Stimulated activated CD8-positive, alpha-beta memory T cell treated with anti-CD3 and anti-CD28 coated beads, Interleukin-15, amount 100 ng/mL, for 4 hours (primary cell): ENCODE measurements around the gene TMEM175.
"Not testable (repeated sequence)": the region's sequence is repeated elsewhere in the genome, so short reads cannot be mapped to it uniquely, and the experiment has no call there.

Experiments
- DNase-seq, 2 donors: peaks; one replicate each; pipeline ENCODE4 v3.0.0-alpha.2; 2020; ENCODE audit warnings: low read depth in 2 of 2

TMEM175 gene

DNA sequence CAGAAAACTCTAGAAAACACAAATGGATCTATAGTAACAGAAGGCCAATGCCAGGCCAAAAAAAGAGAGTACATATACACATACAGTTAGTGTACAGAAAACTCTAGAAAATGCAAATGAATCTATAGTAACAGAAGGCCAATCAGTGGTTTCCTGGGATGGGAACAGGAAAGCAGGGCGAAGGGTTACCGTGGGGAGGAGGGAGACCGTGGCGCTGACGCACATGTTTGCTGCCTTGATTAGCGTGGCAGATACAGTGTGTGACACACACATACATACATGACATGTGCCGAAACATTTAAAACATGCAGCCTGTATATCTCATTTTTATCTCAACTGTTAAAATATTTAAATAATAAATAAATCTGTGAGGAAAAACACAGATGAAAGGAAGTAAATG is 14.8 kb upstream of the TMEM175 start:
- DNase-seq = no peak

DNA sequence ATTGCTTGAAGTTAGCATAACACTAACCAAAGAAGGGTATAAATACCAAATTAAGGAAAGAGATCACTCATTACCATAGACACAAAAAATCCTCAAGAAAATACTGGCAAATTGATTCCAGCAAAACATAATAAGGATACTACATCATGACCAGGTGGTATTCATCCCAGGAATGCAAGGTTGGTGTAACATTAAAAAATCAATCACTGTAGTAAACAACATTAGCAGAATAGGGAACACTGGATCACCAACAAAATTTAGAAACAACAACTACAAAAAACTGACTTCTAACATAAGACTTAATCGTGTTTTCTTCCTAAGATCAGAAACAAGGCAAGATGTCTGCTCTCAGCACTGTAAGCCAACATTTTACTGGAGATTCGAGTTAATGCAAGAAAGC is 14.3 kb upstream of the TMEM175 start:
- no peak for DNase-seq

DNA sequence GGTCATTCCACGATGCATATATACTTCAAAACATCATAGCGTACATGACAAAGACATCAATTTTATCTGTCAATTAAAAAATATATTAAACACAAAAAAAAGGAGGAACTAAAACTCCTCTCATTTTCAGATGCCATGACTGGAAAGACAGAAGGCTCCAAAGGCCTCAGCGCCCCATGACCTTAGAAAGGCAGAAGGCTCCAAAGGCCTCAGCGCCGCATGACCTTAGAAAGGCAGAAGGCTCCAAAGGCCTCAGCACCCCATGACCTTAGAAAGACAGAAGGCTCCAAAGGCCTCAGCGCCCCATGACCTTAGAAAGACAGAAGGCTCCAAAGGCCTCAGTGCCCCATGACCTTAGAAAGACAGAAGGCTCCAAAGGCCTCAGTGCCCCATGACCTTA is 13.7 kb upstream of the TMEM175 start:
- not testable (repeated sequence) for DNase-seq

DNA sequence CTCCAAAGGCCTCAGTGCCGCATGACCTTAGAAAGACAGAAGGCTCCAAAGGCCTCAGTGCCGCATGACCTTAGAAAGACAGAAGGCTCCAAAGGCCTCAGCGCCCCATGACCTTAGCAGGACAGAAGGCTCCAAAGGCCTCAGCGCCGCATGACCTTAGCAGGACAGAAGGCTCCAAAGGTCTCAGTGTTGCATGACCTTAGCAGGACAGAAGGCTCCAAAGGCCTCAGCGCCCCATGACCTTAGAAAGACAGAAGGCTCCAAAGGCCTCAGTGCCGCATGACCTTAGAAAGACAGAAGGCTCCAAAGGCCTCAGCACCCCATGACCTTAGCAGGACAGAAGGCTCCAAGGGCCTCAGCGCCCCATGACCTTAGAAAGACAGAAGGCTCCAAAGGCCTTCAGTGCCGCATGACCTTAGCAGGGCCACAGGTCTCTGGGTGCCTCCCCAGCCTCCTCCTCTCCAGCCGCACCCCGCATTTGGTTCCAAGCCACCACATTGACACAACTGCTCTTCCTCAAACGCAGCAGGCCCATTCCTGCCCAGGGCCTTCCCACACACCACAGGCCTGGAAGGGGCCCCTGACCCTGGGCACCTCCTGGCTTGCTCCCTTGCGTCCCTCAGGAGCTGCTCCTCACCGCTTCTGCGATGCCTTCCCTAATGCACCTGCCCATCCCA is 13.1 kb upstream of the TMEM175 start:
- DNase-seq = not testable (repeated sequence)

DNA sequence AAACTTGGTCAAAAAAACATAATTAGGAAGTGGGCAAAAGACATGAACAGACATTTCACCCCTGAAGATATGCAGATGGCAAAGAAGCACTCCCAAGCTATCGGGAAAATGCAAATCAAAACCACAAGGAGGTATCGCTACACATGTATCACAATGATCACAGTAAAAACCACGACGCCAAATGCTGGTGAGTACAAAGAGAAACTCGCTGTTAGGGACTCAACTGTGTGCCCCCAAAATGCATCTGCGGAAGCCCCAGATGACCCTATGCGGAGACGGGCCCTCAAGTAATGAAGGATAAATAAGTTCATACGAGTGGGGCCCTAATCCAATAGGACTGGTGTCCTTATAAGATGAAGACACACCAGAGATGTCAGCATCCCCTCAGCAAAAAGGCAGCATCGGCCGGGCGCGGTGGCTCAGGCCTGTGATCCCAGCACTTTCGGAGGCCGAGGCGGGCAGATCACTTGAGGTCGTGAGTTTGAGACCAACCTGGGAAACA is 10.4 kb upstream of the TMEM175 start:
- DNase-seq = no peak

DNA sequence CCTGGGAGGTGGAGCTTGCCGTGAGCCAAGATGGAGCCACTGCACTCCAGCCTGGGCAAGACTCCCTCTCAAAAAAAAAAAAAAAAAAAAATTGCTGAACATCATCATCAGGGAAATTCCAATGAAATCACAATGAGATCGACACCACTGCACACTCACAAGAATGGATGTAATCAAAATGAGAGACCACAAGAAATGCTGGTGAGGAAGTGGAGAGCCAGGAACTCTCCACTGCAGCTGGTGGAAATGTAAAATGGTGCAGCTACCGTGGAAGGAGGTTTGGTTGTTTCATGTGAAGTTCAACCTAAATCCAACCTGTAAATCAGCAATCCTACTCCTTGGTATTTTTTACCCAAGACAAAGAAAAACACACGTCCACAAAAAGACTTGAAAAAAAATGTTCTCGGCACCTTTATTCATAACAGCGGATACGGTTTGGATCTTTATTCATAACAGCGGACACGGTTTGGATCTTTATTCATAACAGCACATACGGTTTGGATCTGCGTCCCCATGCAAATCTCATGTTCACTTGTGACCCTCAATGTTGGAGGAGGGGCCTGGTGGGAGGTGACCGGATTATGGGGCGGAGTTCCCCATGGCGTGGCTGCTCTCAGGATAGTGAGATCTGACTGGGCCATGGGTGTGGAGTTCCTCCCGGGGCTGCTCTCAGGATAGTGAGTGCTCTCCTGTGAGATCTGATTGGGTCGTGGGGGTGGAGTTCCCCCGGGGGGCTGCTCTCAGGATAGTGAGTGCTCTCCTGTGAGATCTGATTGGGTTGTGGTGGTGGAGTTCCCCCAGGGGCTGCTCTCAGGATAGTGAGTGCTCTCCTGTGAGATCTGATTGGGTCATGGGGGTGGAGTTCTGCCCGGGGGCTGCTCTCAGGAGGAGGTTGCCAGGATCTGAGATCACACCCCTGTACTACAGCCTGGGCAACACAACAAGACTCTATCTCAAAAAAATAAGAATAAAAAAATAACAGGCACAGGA is 7.9 kb upstream of the TMEM175 start:
- no peak for DNase-seq

DNA sequence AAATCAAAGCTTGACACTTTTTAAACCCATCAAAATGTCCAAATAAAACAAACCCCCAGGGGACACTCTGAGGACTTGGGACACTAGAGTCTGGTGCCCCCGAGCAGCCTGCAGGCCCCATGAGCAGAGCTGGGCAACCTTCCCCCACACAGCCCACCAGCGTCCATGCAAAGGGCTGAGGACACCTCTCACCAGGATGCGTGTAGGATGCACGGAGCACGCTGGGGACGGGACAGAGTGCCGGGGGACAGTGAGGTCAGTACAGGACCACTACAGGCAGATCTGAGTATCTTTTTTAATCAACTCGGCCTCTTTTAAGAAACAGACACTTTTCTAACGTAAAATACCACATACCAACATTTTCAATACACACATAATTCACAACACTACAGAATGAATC is 7.1 kb upstream of the TMEM175 start:
- no peak for DNase-seq

DNA sequence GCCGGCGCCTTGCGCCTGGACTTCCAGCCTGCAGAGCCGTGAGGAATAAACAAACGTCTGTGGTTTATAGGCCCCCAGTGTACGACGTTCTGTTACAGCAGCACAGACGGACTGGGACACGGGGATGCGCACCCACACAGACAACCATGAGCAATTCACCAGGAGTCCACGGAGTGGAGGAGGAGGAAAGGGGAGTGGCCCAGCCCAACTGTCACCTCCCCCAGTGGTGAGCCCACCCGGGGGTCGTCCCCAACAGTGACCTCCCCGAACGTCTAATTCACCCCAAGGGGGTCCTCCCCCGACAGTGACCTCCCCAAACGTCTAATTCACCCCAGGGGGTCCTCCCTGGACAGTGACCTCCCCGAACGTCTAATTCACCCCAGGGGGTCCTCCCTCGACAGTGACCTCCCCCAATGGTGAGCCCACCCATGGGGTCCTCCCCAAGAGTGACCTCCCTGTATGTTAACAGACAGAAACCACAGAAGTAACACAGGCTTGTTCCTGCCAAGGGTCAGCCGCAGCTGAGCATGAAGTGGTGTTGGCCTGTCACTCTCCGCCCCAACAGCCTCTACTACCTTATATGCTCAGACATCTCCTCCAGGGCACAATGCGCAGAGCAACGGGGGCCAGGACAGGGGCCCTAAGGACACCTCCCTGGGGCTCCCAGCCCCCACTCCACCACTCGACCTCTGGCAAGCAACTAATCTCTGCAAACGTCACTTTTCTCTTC is 6.3 kb upstream of the TMEM175 start:
- no peak for DNase-seq

DNA sequence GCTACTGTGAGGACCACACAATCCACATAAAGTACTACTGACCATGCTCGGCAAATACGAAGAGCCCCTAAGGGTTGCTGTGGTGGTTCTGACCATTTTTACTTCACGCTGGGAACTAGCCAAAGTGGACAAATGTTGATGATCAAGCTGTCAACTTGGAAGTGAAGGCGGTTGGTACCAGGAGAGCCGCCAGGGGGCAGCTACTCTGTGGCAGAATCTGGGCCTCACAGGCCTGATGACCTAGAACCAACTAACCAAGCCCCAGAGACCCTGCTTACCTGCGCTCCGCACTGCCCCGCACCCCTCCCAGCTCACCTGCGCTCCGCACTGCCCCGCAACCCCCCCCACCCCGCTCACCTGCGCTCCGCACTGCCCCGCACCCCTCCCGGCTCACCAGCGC is 5.7 kb upstream of the TMEM175 start:
- no peak for DNase-seq

DNA sequence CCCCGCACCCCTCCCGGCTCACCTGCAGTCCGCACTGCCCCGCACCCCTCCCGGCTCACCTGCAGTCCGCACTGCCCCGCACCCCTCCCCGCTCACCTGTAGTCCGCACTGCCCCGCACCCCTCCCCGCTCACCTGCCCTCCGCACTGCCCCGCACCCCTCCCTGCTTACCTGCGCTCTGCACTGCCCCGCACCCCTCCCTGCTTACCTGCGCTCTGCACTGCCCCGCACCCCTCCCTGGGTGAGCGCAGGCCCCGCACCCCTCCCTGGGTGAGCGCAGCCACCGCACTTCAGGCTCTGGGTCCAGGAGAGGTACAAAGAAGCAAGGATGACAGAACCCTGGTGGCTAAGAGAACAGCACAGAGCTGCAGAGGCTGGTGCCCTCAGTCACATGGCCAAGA is 4.7 kb upstream of the TMEM175 start:
- DNase-seq = not testable (repeated sequence)

DNA sequence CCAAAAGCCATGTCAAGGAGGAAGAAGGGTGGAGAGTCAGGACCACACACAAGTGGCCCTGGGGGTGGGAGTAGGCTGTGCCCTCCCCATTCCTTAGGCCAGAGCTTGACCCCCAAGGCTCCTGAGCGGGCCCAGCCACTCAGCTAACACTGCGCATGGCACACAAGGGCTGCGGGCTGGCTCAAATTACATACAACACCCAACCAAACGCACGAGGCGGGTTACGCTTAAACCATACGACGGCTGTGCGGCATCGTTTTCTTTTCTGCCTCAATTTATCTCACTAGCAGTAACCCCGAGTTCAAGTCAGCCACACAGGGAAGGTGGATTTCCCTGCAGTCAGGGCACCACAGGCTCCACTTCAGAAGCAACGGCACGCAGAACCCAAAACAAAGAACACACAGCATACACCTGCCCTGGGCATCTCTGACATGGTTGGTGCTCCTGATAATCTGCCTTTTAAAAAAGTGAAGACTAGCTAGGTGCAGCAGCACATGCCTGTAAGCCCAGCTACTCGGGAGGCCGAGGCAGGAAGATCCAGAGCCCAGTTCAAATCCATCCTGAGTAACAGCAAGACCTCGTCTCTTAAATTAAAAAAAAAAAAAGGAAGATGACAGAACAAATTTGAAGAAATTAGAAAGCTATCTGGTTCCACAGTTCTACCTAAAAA is 3.0 kb upstream of the TMEM175 start:
- no peak for DNase-seq

DNA sequence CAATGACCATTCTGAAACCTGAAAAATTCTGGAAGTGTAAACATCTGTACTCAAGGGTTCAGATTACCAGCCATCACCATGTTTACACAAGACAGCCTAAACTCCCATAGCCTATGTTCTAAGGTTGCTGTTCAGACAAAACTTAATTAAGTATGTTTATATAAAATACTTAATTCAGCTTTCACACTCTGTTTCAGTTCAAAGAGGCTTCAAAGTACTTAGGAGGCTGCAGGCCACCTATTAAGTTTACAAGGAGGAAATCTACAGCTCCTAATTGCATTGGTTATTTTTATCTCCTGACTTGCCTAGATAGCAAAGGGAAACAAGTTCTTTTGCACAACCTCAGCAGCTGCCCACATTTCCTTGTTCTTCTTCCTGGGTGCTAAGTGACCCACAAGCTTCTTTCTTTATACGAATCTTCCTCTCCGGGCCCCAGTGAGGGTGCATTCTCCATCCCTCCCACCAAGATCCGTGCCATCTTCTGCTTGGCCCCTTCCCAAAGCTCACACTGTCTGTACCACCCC is 2.2 kb upstream of the TMEM175 start:
- no peak for DNase-seq

DNA sequence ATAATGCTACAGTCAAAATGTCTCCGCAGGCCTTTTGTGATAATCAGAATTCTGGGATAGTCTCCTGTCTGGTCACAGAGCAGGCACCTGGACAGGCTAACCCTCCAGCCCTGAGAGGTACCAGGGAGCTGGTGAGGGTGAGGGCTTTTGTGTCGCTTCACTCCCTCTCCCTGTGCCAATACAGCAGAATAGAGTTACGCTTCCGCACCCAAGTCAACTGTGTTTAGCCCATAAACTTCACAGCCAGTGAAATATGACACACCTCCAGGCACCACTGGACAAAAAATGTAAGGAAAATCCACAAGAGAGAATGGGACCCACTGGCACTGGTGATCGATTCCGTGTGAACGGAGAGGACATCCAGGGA is 1.4 kb upstream of the TMEM175 start:
- no peak for DNase-seq

DNA sequence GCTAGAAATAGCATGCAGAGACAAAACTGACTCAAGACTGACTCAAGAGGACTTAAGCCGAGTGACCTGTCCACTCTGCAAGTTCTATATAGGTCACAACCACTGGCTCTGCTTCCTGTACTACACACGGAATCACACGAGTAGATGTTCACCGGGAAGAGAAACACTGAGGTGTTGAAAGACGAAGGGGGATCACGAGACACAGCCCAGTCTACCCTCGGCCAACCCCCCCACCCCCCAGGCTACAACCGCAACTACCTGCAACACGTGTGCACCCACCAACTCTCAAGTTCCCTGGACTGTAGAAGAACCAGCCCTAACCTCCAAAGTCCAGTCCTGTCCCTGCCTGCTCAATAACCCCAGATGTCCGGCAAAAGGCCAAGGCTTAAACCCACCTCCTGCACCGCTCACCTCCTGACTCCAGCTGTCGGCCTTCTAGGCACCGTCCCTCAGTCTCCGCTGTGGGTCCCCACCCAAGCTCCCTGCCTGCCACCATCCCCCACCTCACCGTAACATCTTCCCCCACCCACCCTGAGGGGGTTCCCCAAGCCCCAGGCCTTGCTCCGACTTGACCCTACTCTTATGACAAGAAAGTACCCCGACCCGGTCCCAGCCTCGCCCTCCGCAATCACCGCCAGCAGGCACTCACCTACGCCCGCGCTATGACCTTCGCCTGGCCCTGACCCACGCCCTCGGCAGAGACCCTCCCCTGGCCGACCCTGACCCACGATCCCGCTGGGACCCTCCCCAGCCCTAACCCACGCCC is 883 bp upstream of the TMEM175 start:
- DNase-seq = no peak

DNA sequence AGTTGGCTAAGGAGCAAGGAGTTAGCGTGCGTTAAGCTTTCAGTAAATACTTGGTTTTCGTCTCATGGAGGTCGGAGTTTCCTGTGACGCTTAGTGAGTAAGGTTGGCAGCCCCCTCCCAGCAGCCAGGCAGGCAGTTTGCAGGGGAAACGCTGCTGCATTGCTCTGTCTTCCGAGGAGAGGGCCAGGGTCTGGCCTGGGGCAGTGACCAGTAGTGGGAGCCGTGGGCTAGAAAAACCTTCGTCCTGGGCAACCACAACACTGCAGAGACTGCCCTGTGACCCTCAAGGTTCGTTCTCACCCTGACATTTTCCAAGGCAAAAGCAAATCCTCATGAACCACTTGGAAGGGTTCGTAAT is 432 bp downstream of the TMEM175 start:
- DNase-seq = no peak

DNA sequence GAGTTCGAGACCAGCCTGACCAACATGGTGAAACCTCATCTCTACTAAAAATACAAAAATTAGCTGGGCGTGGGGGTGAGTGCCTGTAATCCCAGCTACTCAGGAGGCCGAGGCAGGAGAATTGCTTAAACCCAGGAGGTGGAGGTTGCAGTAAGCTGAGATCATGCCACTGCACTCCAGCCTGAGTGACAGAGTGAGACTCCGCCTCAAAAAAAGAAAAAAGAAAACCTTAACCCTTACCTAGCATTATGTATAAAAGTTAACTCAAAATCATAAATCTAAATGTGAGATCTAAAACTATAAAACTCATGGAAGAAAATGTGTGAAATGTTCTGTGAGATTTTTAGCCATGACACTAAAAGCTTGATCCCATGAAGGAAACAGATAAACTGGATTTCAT is 7.2 kb downstream of the TMEM175 start:
- not testable (repeated sequence) for DNase-seq

DNA sequence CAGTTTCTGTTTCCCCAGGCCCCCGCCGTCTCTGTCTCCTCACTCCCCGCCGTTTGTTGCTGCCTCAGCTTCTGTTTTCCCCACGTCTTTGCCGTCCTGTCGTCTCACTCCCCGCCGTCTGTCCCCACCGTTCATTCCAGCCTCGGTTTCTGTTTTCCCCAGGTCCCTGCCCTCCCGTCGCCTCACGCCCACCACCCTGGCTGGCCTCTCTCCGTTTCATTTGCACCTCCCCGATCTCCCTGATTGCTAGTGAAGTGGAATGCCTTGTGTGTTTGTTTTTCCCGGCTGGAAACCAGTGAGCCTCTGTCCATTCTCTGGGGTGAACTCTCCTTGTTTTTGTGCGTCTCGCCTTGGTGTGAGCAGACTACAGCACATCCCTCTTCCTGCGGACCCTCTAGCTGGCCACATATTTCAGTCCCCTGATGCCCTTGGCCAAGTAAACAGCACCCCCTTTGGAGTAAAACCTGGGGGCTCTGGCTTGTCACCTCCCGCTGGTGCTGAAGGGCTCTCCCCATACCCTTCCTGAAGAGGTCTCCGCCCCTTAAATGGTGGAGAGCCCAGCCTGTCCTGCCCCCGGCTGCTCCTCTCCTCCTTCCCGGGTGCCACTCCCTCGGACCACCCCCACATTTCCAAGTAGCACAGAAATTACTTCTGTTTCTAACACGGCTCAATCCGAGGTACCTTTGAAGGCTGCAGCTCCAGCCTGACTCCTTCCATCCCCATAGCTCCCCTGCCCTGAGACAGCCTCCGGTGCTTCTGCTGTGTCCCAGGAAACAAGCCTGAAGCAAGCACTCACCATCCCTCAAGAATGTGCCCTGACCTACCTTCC is 13.2 kb downstream of the TMEM175 start:
- no peak for DNase-seq

DNA sequence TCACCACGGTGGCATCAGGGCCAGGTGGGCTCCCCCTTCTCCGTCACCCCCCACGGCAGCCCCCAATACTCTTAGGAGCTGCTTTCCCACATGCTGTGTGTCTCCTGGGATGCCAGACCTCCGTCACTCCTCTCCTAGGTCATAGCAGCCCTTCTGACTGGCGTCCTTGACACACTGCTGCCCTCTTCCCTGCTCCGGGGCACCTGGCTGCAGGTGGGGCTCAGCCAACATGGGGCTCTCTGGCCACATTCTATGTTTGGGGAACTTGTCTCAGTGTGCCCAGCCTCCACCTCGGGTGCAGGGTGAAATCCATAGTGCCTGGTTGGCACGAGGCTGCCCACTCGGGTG is 13.8 kb downstream of the TMEM175 start:
- no peak for DNase-seq

DNA sequence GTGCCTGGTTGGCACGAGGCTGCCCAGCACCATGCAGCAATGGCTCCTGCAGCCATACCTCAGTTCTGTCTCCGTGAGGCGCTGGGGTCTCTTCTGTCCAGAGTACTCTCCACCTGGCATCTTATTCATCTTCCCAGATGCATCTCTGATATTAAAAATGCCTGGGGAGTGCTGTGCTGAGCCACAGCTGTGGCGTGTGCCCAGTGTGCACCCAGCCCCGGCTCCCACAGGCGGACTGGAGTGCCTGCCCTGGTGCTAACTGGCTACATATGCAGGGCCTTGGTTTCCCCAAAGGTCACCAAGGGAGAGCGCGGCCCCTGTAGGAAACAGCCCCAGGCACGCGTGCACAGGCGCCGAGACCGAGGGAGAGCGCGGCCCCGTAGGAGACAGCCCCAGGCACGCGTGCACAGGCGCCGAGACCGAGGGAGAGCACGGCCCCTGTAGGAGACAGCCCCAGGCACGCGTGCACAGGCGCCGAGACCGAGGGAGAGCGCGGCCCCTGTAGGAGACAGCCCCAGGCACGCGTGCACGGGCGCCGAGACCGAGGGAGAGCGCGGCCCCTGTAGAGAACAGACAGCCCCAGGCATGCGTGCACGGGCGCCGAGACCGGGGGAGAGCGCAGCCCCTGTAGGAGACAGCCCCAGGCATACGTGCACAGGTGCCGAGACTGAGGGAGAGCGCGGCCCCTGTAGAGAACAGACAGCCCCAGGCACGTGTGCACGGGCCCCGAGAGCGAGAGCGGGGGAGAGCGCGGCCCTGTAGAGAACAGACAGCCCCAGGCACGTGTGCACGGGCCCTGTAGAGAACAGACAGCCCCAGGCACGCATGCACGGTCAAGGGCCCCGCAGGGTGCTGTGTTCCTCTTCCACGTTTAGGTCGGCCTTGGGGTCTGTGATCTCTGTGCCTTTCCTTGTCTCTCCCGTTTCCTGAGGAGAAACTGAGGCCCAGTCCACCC is 14.5 kb downstream of the TMEM175 start:
- no peak for DNase-seq
